ENCODE data around the gene MAGI2. TPM values are rescaled to one million over a fixed set of nuclear protein-coding genes. Genes with fewer than 3 reads are reported as not detected.

The MAGI2 gene
- total RNA-seq, 1 donor: 18.8 TPM

DNA sequence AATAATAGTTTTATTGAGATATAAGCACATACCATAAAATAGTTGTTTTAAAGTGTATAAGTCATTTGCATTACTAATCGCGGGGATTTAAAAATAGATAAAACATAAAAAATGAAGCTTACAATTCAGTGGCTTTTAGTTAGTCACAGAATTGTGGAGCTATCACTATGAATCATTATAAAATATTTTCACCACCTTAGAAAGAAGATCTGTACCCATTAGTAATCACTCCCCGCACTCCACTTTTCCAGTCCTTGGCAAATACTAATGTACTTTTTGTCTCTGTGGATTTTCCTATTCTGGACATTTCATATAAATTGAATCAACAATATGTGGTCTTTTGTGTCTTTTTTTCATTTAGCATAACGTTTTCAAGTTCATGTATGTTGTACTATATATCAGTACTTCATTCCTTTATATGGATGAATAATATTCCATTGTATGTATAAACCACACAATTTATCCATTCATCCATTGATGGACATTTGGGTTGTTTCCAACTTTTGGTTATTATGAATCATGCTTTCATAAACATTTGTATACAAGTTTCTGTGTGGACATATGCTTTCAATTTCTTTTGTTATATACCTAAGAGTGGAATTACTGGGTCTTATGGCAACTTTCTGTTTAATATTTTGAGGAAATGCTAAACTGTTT, 162.5 kb downstream of the MAGI2 start:
- Histone ChIP-seq H3K9me3 (ENCODE audit: low read depth, low read length) (no peaks in the 10 kb centered on the region), H3K27me3 (ENCODE audit: insufficient read depth, low read length) (no peaks in the 10 kb centered on the region), H3K4me2 (ENCODE audit: insufficient read depth, low read length) (peak overlapping the region; percentile 27), H3K79me2 (ENCODE audit: insufficient read depth, low read length) (no peaks in the 10 kb centered on the region), H3K4me3 (ENCODE audit: insufficient read depth, low read length) (no peak overlapping the region), H2AFZ (ENCODE audit: low read length) (no peak overlapping the region), H3K36me3 (ENCODE audit: insufficient read depth, low read length) (no peaks in the 10 kb centered on the region), H4K20me1 (ENCODE audit: insufficient read depth, low read length) (no peaks in the 10 kb centered on the region), H3K27ac (ENCODE audit: low read depth, low read length) (peak overlapping the region; percentile 20), H3K4me1 (ENCODE audit: insufficient read depth, low read length) (peaks cover 37% of the 10 kb centered on the region)
- no peak for DNase-seq (ENCODE audit: insufficient read length, low spot score, missing footprints)
- TF ChIP-seq, protein P1, sequence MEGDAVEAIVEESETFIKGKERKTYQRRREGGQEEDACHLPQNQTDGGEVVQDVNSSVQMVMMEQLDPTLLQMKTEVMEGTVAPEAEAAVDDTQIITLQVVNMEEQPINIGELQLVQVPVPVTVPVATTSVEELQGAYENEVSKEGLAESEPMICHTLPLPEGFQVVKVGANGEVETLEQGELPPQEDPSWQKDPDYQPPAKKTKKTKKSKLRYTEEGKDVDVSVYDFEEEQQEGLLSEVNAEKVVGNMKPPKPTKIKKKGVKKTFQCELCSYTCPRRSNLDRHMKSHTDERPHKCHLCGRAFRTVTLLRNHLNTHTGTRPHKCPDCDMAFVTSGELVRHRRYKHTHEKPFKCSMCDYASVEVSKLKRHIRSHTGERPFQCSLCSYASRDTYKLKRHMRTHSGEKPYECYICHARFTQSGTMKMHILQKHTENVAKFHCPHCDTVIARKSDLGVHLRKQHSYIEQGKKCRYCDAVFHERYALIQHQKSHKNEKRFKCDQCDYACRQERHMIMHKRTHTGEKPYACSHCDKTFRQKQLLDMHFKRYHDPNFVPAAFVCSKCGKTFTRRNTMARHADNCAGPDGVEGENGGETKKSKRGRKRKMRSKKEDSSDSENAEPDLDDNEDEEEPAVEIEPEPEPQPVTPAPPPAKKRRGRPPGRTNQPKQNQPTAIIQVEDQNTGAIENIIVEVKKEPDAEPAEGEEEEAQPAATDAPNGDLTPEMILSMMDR (IDR thresholded peaks at IDR 0.05; ENCODE audit: extremely low read depth, low read depth, low read length): no peak

- Histone ChIP-seq H3K4me3 (ENCODE audit: insufficient read depth, low read length) (no peak overlapping the region), H3K36me3 (ENCODE audit: insufficient read depth, low read length) (no peaks in the 10 kb centered on the region), H3K27me3 (ENCODE audit: insufficient read depth, low read length) (no peaks in the 10 kb centered on the region), H3K79me2 (ENCODE audit: insufficient read depth, low read length) (no peaks in the 10 kb centered on the region), H3K9me3 (ENCODE audit: low read depth, low read length) (no peaks in the 10 kb centered on the region), H4K20me1 (ENCODE audit: insufficient read depth, low read length) (no peaks in the 10 kb centered on the region), H3K4me1 (ENCODE audit: insufficient read depth, low read length) (peaks cover 42% of the 10 kb centered on the region), H3K4me2 (ENCODE audit: insufficient read depth, low read length) (peak overlapping the region; percentile 27), H3K27ac (ENCODE audit: low read depth, low read length) (peak overlapping the region; percentile 19), H2AFZ (ENCODE audit: low read length) (no peak overlapping the region)
- TF ChIP-seq, protein P1 (IDR thresholded peaks at IDR 0.05; ENCODE audit: extremely low read depth, low read depth, low read length): no peak
- no peak for DNase-seq (ENCODE audit: insufficient read length, low spot score, missing footprints)
These were observed 163.1 kb downstream of the MAGI2 start for GRCh38 chr7:79290398-79290797.

- H3K4me1 ChIP-seq (ENCODE audit: insufficient read depth, low read length): peaks cover 53% of the 10 kb centered on the region
These were observed 164.8 kb downstream of the MAGI2 start for GRCh38 chr7:79288655-79289054.

DNA sequence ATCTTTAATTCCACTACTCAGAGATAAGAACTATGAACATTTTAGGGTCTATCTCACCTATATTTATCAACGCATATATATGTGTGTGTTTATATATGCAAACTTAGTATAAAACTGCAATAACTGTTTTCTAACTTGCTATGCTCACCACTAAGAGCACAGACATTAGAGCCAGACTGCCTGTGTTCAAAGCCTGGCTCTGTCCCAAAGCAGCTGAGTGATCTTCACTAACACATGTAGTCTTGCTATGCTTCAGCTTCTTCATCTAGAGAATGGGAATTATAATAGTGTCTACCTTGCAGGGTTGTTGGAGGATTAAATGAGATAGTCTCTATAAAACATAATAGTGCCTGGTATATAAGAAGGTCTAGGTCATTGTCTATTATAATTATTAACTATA, 165.5 kb downstream of the MAGI2 start:
- no peak overlapping the region for H3K4me3 ChIP-seq (ENCODE audit: insufficient read depth, low read length)
- no peak overlapping the region for H2AFZ ChIP-seq (ENCODE audit: low read length)
- no peaks in the 10 kb centered on the region for H3K27me3 ChIP-seq (ENCODE audit: insufficient read depth, low read length)
- no peak overlapping the region for H3K27ac ChIP-seq (ENCODE audit: low read depth, low read length)
- H3K9me3 ChIP-seq (ENCODE audit: low read depth, low read length): no peaks in the 10 kb centered on the region
- no peak for DNase-seq (ENCODE audit: insufficient read length, low spot score, missing footprints)
- no peaks in the 10 kb centered on the region for H3K36me3 ChIP-seq (ENCODE audit: insufficient read depth, low read length)
- TF ChIP-seq, protein P1 (IDR thresholded peaks at IDR 0.05; ENCODE audit: extremely low read depth, low read depth, low read length): no peak
- peaks cover 55% of the 10 kb centered on the region for H3K4me1 ChIP-seq (ENCODE audit: insufficient read depth, low read length)
- no peaks in the 10 kb centered on the region for H4K20me1 ChIP-seq (ENCODE audit: insufficient read depth, low read length)
- H3K79me2 ChIP-seq (ENCODE audit: insufficient read depth, low read length): no peaks in the 10 kb centered on the region
- H3K4me2 ChIP-seq (ENCODE audit: insufficient read depth, low read length): no peak overlapping the region

More at GRCh38 chr7:79288655-79289054, 164.8 kb downstream of the MAGI2 start:
- H2AFZ ChIP-seq (ENCODE audit: low read length): no peak overlapping the region
- no peak overlapping the region for H3K4me2 ChIP-seq (ENCODE audit: insufficient read depth, low read length)
- H3K9me3 ChIP-seq (ENCODE audit: low read depth, low read length): no peaks in the 10 kb centered on the region
- H3K79me2 ChIP-seq (ENCODE audit: insufficient read depth, low read length): no peaks in the 10 kb centered on the region
- no peaks in the 10 kb centered on the region for H3K36me3 ChIP-seq (ENCODE audit: insufficient read depth, low read length)
- no peaks in the 10 kb centered on the region for H4K20me1 ChIP-seq (ENCODE audit: insufficient read depth, low read length)
- no peak overlapping the region for H3K4me3 ChIP-seq (ENCODE audit: insufficient read depth, low read length)
- DNase-seq (ENCODE audit: insufficient read length, low spot score, missing footprints): no peak
- TF ChIP-seq, protein P1 (IDR thresholded peaks at IDR 0.05; ENCODE audit: extremely low read depth, low read depth, low read length): no peak
- H3K27me3 ChIP-seq (ENCODE audit: insufficient read depth, low read length): no peaks in the 10 kb centered on the region
- no peak overlapping the region for H3K27ac ChIP-seq (ENCODE audit: low read depth, low read length)

Measured in osteoblast (primary cell).